OCI-LY7 (cell line): ENCODE results near the gene TMTC2. TPM values are rescaled to one million over a fixed set of nuclear protein-coding genes. Genes with fewer than 3 reads are reported as not detected.

Source experiments
- BruUV-seq: library from RNA; stranded (reverse); fragments of 400-500 nt; replicated peaks from 2 replicates; lab custom pipeline; 2021; lab: Mats Ljungman, UMichigan
- CTCF ChIA-PET: fragments of 300-600 bp; sonication (Branson Sonifier 250); formaldehyde crosslinking; loops from one replicate; lab custom pipeline; 2022; ENCODE audit warnings: antibody characterized with exemption; ENCODE audit not compliant: unreplicated experiment; lab: Charles Lee
- POLR2A ChIA-PET: fragments of 300-600 bp; sonication (Branson Sonifier 250); formaldehyde crosslinking; loops from one replicate; lab custom pipeline; 2022; ENCODE audit warnings: antibody characterized with exemption; lab: Charles Lee
- DNase-seq: peaks from one replicate; pipeline ENCODE4 v3.0.0-alpha.2; 2015; ENCODE audit warnings: low spot score
- H2AFZ ChIP-seq: fragments of 200-600 bp; sonication (generic), shearing (Covaris generic); 2 replicates; pipeline ENCODE4 v1.6.1; 2014; ENCODE audit warnings: mild to moderate bottlenecking, antibody characterized with exemption, low read length, moderate library complexity
- H3K27ac ChIP-seq: fragments of 200-600 bp; sonication (generic); 2 replicates; pipeline ENCODE4 v1.5.1; 2014; ENCODE audit warnings: mixed run types, low read depth, mild to moderate bottlenecking, moderate library complexity, low read length, inconsistent platforms; ENCODE audit not compliant: poor library complexity, severe bottlenecking
- H3K36me3 ChIP-seq: fragments of 200-600 bp; sonication (generic); 2 replicates; pipeline ENCODE4 v1.6.1; 2014; ENCODE audit warnings: mild to moderate bottlenecking, antibody characterized with exemption, low read length, moderate library complexity, mixed read lengths; ENCODE audit not compliant: insufficient read depth
- H3K4me1 ChIP-seq: fragments of 200-600 bp; sonication (generic); 2 replicates; pipeline ENCODE4 v1.5.1; 2014; ENCODE audit warnings: mild to moderate bottlenecking, low read length; ENCODE audit not compliant: insufficient read depth, poor library complexity, severe bottlenecking
- H3K4me2 ChIP-seq: fragments of 200-600 bp; sonication (generic); 2 replicates; pipeline ENCODE4 v1.6.1; 2014; ENCODE audit warnings: mild to moderate bottlenecking, low read length
- H3K4me3 ChIP-seq: fragments of 200-600 bp; sonication (generic); 2 replicates; pipeline ENCODE4 v1.5.1; 2014; ENCODE audit warnings: mild to moderate bottlenecking, low read depth, low read length; ENCODE audit not compliant: poor library complexity, severe bottlenecking
- H3K79me2 ChIP-seq: fragments of 200-600 bp; sonication (generic); 2 replicates; pipeline ENCODE4 v1.6.1; 2016; ENCODE audit warnings: low read depth, mild to moderate bottlenecking, low read length, moderate library complexity, mixed read lengths; ENCODE audit not compliant: insufficient read depth
- H3K9me2 ChIP-seq: fragments of 200-600 bp; sonication (generic); 2 replicates; pipeline ENCODE4 v1.6.1; 2016; ENCODE audit warnings: mild to moderate bottlenecking, low read length, mixed read lengths; ENCODE audit not compliant: insufficient read depth
- H3K9me3 ChIP-seq: fragments of 200-600 bp; sonication (generic); 2 replicates; pipeline ENCODE4 v1.6.1; 2014; ENCODE audit warnings: mild to moderate bottlenecking, mixed run types, low read length, mixed read lengths
- H4K20me1 ChIP-seq: fragments of 200-600 bp; sonication (generic); 2 replicates; pipeline ENCODE4 v1.6.1; 2014; ENCODE audit warnings: mild to moderate bottlenecking, antibody characterized with exemption, low read length, moderate library complexity, mixed read lengths; ENCODE audit not compliant: insufficient read depth
- CTCF ChIP-seq: fragments of 200-600 bp; sonication (generic); conservative IDR thresholded peaks from 2 replicates; pipeline ENCODE4 v1.5.1; 2014; ENCODE audit warnings: mild to moderate bottlenecking, antibody characterized with exemption, low read length, moderate library complexity, mixed read lengths
- EZH2phosphoT487 ChIP-seq: fragments of 200-600 bp; sonication (generic); IDR thresholded peaks from 2 replicates; pipeline ENCODE4 v1.6.1; 2018; ENCODE audit warnings: low read depth, borderline replicate concordance, mild to moderate bottlenecking, mixed run types, antibody characterized with exemption, low read length, moderate library complexity, mixed read lengths
- intact Hi-C: fragments of 100-400 bp; cut with micrococcal nuclease; formaldehyde crosslinking; loops from one replicate; pipeline ENCODE4 v1.10.0; 2022; ENCODE audit not compliant: unreplicated experiment
- total RNA-seq, 2 experiments: library from RNA; depleted of rRNA in 1 of 2; stranded (reverse); fragments of >200 nt in 1 of 2; shearing (Covaris generic) in 1 of 2; gene quantifications; 2 replicates each; pipeline ENCODE4 v1.2.3, GENCODE V29; 2014 to 2022

The TMTC2 gene
- total RNA-seq, 2 experiments from 2014 or later: 5.6 to 8.1 TPM

GRCh38 chr12:82923935-82924334 is 237.2 kb downstream of the TMTC2 start:
- Histone ChIP-seq H3K4me2 (no peak overlapping the region), H3K4me1 (no peaks in the 10 kb centered on the region), H3K9me2 (no peaks in the 10 kb centered on the region), H3K4me3 (no peak overlapping the region), H2AFZ (no peak overlapping the region), H3K27ac (no peak overlapping the region), H3K9me3 (no peaks in the 10 kb centered on the region), H3K36me3 (no peaks in the 10 kb centered on the region), H4K20me1 (no peaks in the 10 kb centered on the region), H3K79me2 (no peaks in the 10 kb centered on the region)
- ChIA-PET CTCF (no interaction called here), POLR2A (interaction anchor here (0.7 kb wide), 1 partner anchor 40 kb away, joined by 3 read pairs; no protein-coding TSS in a partner anchor)
- BruUV-seq: no TSS peak
- TF ChIP-seq EZH2phosphoT487 (no peak), CTCF (no peak)
- no peak for DNase-seq
- intact Hi-C loops: no loop called here

GRCh38 chr12:82926630-82927029 is 239.9 kb downstream of the TMTC2 start:
- Histone ChIP-seq H3K36me3 (no peaks in the 10 kb centered on the region), H3K4me3 (no peak overlapping the region), H3K9me2 (no peaks in the 10 kb centered on the region), H3K27ac (no peak overlapping the region), H2AFZ (no peak overlapping the region), H3K9me3 (no peaks in the 10 kb centered on the region), H3K4me2 (no peak overlapping the region), H3K4me1 (no peaks in the 10 kb centered on the region), H3K79me2 (no peaks in the 10 kb centered on the region), H4K20me1 (no peaks in the 10 kb centered on the region)
- POLR2A ChIA-PET: no interaction called here
- TF ChIP-seq EZH2phosphoT487 (no peak), CTCF (no peak)
- no peak for DNase-seq
- no TSS peak for BruUV-seq
- intact Hi-C loops: no loop called here
- CTCF ChIA-PET: no interaction called here

GRCh38 chr12:82930301-82930700 is 243.6 kb downstream of the TMTC2 start:
- Histone ChIP-seq H3K9me3 (no peaks in the 10 kb centered on the region), H3K4me1 (no peaks in the 10 kb centered on the region), H3K27ac (no peak overlapping the region), H3K4me2 (no peak overlapping the region), H3K79me2 (no peaks in the 10 kb centered on the region), H3K36me3 (no peaks in the 10 kb centered on the region), H3K4me3 (no peak overlapping the region), H4K20me1 (no peaks in the 10 kb centered on the region), H2AFZ (no peak overlapping the region), H3K9me2 (no peaks in the 10 kb centered on the region)
- ChIA-PET POLR2A (interaction anchor here (1.0 kb wide), 1 partner anchor 1178 kb away, joined by 3 read pairs; no protein-coding TSS in a partner anchor), CTCF (no interaction called here)
- TF ChIP-seq EZH2phosphoT487 (no peak), CTCF (no peak)
- intact Hi-C loops: no loop called here
- BruUV-seq: no TSS peak
- DNase-seq: no peak
